Astrocyte of the spinal cord (primary cell): ENCODE measurements around the gene METTL2B.
A peak's percentile ranks its signal among the peaks of the same experiment; 100 is the strongest.
"Not testable (repeated sequence)": the region's sequence is repeated elsewhere in the genome, so short reads cannot be mapped to it uniquely, and the experiment has no call there.

ENCODE experiments used
- DNase-seq: peaks from one replicate; pipeline ENCODE4 v3.0.0; 2011; ENCODE audit warnings: low read depth, low spot score
- H3K4me3 ChIP-seq: 2 replicates; pipeline ENCODE4 v1.5.1; 2011; ENCODE audit warnings: low read depth, mild to moderate bottlenecking, low read length, moderate library complexity
- CTCF ChIP-seq: IDR thresholded peaks from 2 replicates; pipeline ENCODE4 v1.5.1; 2012; ENCODE audit warnings: low read depth, mild to moderate bottlenecking, low read length, inconsistent platforms
- in situ Hi-C: cut with HindIII; loops from 2 replicates; pipeline ENCODE4 v1.10.0; 2017; ENCODE audit warnings: low sequenced_read_pairs

METTL2B gene

DNA sequence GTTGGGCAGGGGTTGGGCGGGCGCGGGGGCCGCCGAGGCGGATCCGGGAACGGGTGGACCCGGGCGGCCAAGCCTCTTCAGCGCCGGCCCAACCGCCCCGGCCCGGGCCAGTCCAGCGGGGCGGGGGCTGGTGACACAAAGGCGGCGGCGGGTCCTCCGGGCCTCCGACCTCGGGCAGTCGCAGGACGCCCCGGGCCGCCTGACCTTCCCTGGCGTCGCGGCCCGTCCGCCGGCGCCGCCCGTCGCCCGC, 54.2 kb downstream of the METTL2B start:
- no peak for DNase-seq
- H3K4me3 ChIP-seq = peak overlapping the region; percentile 81
- in situ Hi-C loops = no loop called here
- no peak for TF ChIP-seq CTCF

GRCh38 chr7:128531105-128531954, 54.8 kb downstream of the METTL2B start:
- in situ Hi-C loops = not testable (repeated sequence)
- peak overlapping the region; percentile 81 for H3K4me3 ChIP-seq
- DNase-seq = peak; percentile 81

DNA sequence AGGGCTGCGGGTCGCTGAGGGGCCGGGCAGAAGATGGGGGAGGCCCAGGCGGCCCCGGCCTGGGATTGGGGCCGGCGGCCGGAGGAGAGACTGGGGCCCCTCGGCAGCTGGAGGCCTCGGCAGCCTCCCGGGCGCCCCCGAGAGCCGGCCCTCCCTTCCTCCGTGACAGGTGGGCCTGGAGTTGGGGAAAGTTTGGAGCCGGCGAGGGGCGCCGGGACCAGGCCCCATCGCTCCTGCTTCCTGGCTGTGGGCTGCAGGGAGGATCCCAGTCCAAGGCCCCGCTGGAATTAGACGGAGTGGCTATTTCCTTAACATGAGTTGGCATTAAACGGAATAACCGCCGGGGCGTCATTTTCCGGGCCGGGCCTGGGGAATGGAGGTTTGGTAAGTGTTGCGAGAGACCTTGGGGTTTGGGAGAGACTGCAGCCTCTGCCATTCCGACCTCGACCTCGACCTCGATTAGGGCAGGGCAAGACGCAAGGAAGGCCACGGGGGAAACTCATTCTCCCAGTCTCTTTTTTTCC, 55.5 kb downstream of the METTL2B start:
- peak overlapping the region; percentile 81 for H3K4me3 ChIP-seq
- DNase-seq = peak; percentile 29
- in situ Hi-C loops = not testable (repeated sequence)

GRCh38 chr7:128532956-128533355, 56.4 kb downstream of the METTL2B start:
- in situ Hi-C loops, DNase-seq: not testable (repeated sequence)
- H3K4me3 ChIP-seq = peak overlapping the region; percentile 81

GRCh38 chr7:128537410-128537809, 60.9 kb downstream of the METTL2B start:
- in situ Hi-C loops, H3K4me3 ChIP-seq: not testable (repeated sequence)
- peak; percentile 34 for TF ChIP-seq CTCF
- DNase-seq = peak; percentile 18

DNA sequence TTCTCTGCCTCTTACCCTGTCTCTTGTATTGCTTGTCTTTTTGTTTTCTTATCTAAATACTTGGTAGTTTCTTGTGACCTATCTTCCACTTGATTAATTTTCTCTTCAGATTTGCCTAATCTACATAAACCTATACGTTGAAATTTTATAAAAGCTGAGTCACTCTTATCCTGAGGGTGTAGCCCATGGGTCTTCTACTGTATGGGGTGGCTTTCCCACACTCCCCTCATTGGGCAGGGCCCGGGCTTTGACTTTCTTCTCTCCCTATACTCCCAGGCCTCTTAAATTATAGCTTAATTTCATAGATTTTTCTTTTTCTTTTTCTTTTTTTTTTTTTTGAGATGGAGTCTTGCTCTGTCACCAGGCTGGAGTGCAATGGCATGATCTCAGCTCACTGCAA, 66.0 kb downstream of the METTL2B start:
- DNase-seq, H3K4me3 ChIP-seq, in situ Hi-C loops: not testable (repeated sequence)

- in situ Hi-C loops, DNase-seq, H3K4me3 ChIP-seq: not testable (repeated sequence)
Observed at GRCh38 chr7:128543300-128543699, 66.8 kb downstream of the METTL2B start.

- DNase-seq, in situ Hi-C loops: not testable (repeated sequence)
Observed at GRCh38 chr7:128546319-128546851, 69.8 kb downstream of the METTL2B start.

DNA sequence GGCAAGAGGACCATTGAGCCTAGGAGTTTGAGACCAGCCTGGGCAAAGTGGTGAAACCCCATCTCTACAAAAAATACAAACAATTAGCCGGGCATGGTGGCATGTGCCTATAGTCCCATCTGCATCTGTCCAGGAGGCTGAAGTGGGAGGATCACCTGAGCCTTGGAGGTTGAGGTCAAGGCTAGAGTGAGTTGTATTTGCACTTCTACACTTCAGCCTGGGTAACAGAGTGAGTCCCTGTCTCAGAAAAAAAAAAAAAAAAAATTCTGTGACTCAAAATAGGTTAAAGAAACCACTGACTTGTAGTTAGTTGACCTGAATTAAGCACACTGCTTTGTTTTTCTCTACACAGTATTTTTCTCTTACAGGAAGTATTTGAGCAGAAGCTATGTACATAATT, 74.4 kb downstream of the METTL2B start:
- in situ Hi-C loops = no loop called here
- no peak for DNase-seq
- H3K4me3 ChIP-seq = no peak overlapping the region
- no peak for TF ChIP-seq CTCF

More at GRCh38 chr7:128546319-128546851, 69.8 kb downstream of the METTL2B start:
- not testable (repeated sequence) for H3K4me3 ChIP-seq

DNA sequence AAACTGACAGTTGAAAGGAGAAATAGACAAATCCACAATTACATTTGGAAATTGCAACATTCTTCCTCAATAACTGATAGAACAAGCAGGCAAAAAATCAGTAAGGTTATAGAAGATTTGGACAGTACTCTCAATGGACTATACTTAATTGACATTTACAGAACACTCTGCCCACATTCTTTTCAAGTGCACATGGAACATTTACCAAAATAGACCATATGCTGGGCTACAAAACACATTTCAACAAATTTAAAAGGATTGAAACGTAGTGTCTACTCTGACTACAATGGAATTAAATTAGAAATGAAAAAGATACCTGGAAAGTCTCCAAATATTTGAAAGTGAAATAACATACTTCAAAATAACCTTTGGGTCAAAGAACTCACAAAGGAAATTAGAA, 77.8 kb downstream of the METTL2B start:
- DNase-seq, in situ Hi-C loops, H3K4me3 ChIP-seq: not testable (repeated sequence)
